Pancreas (tissue), 10 donors: ENCODE data around the gene CPNE2. TPM values are rescaled to one million over a fixed set of nuclear protein-coding genes. Genes with fewer than 3 reads are reported as not detected.

Source experiments
- ATAC-seq, 4 donors: fragments of 200-7000 bp; cut with Tn5 transposase; one replicate each; pipeline versions ENCODE4 v1.8.0 to v1.9.1; 2020; ENCODE audit warnings: mild to moderate bottlenecking in 4 of 4, moderate library complexity in 4 of 4
- DNase-seq, 6 donors: peaks; one replicate each; pipeline ENCODE4 v3.0.0-alpha.2; 2020
- FAIRE-seq: peaks from 2 replicates; lab custom pipeline; 2012; peaks lifted over from hg19 to GRCh38; lab: Jason Lieb, UNC
- H3K27ac ChIP-seq, 4 donors: fragments of 200-600 bp; sonication (generic); 1 replicate in 3 of 4; 2 replicates in 1 of 4; pipeline versions ENCODE4 v1.5.0 to v1.8.0; 2020
- H3K27me3 ChIP-seq, 4 donors: fragments of 200-600 bp; one replicate each; pipeline ENCODE4 v1.8.0; 2021
- H3K36me3 ChIP-seq, 3 donors: fragments of 200-600 bp; sonication (generic) in 1 of 3; one replicate each; pipeline versions ENCODE4 v1.5.0 to v1.8.0; 2020 to 2021
- H3K4me1 ChIP-seq, 3 donors: fragments of 200-600 bp; one replicate each; pipeline ENCODE4 v1.8.0; 2021
- H3K4me3 ChIP-seq, 4 donors: fragments of 200-600 bp; sonication (generic) in 2 of 4; one replicate each; pipeline versions ENCODE4 v1.5.0 to v1.8.0; 2020 to 2021
- H3K9me3 ChIP-seq, 4 donors: fragments of 200-600 bp; one replicate each; pipeline ENCODE4 v1.8.0; 2021
- CTCF ChIP-seq, 4 donors: fragments of 200-600 bp; sonication (generic) in 3 of 4; IDR thresholded peaks; one replicate each; pipeline versions ENCODE4 v1.5.0 to v1.8.0; 2021; ENCODE audit warnings: antibody characterized with exemption in 4 of 4
- WGBS, 2 donors: extraction: QIAGEN DNeasy Blood & Tissue Kit; methylation state at CpG; one replicate each; pipeline ENCODE4 v1.1.7; 2013; 5-methylcytosine and 5-hydroxymethylcytosine counted together
- intact Hi-C, 3 donors: fragments of 100-400 bp; cut with DNase I; formaldehyde crosslinking; loops; one replicate each; pipeline versions ENCODE4 v1.11.1 to v1.14.2; 2022
- polyA plus RNA-seq, 2 donors: library from polyadenylated mRNA; stranded (reverse); fragments of 200-250 nt; gene quantifications; one replicate each; pipeline ENCODE4 v1.2.3, GENCODE V29; 2013
- total RNA-seq, 6 donors: library from RNA; stranded (reverse); fragmentation: NEBNext Ultra II Directional in 4 of 6; extraction: Animal tissue kit (Norgen Biotek cat#: 25700) in 4 of 6; gene quantifications; one replicate each; pipeline versions ENCODE4 v1.2.1 to v1.2.4, GENCODE V29; 2021 to 2023
- donor health status: healthy with polysubstance abuse.
- donor health status: DM: no; HTN: no; CAD: no; lungs with moderate emphysema.
- donor health status: DM: no; HTN: no; CAD: no.
- donor health status: control.
- donor health status: control.
- donor health status: Bipolar disorder and iron deficiency.
- donor health status: DM: yes; HTN: yes; CAD: no.
- donor health status: DM: no; HTN: no; CAD: no.
- donor health status: DM: no; HTN: no; CAD: no.
- donor health status: DM: yes; HTN: yes; CAD: no.

CPNE2 gene
- total and polyA plus RNA-seq, 8 donors, result 3.2 to 17.1 (median 5.6) TPM

- ATAC-seq (no peak), DNase-seq (no peak), FAIRE-seq (no peak)
- H3K4me1 ChIP-seq, result no peaks in the 10 kb centered on the region
- no peaks in the 10 kb centered on the region for H3K9me3 ChIP-seq
- H3K36me3 ChIP-seq, result no peaks in the 10 kb centered on the region
- intact Hi-C loops, result no loop called here
- 41 to 71% methylated on average over 2 of the region's 2 CpGs for WGBS, 2 donors
- H3K4me3 ChIP-seq, result no peak overlapping the region
- no peak overlapping the region for H3K27ac ChIP-seq
- no peaks in the 10 kb centered on the region for H3K27me3 ChIP-seq
- TF ChIP-seq CTCF (IDR thresholded peaks at IDR 0.05), result no peak
These were observed 44.3 kb upstream of the CPNE2 start for GRCh38 chr16:57048095-57048494.

GRCh38 chr16:57049678-57050077, 42.7 kb upstream of the CPNE2 start:
- intact Hi-C loops, result no loop called here

DNA sequence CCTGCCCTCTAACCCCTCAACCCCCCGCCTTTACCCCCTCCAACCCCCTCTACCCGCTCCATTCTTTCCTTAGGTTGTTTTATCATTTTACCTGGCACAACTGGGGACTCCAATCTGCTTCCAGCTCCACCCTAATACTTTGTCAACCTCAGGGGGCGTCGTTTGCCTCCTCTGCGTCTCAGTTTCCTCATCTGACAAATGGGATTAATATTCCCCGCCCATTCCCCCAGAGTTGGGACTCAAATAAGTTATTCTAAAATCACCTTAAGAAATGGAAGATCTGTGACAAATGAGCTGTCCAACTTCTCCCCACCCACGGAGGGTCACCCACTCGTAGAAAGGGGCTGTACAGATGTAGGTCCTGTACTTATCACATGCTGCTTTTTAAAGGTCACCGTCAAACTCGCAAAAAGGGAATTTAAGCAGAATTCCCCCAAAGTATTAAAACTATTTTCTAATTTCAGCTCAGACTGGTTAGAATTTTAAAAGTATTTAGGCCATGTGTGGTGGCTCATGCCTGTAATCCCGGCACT, 40.6 kb upstream of the CPNE2 start:
- Histone ChIP-seq H3K9me3 (no peaks in the 10 kb centered on the region), H3K36me3 (no peaks in the 10 kb centered on the region), H3K4me1 (no peaks in the 10 kb centered on the region), H3K27ac (no peak overlapping the region), H3K27me3 (no peaks in the 10 kb centered on the region), H3K4me3 (no peak overlapping the region)
- intact Hi-C loops, result no loop called here
- DNase-seq (no peak), FAIRE-seq (no peak), ATAC-seq (no peak)
- no peak for TF ChIP-seq CTCF (IDR thresholded peaks at IDR 0.05)
- 87 to 93% methylated on average over 11 of the region's 11 CpGs for WGBS, 2 donors

More at GRCh38 chr16:57049678-57050077, 42.7 kb upstream of the CPNE2 start:
- no peaks in the 10 kb centered on the region for H3K4me1 ChIP-seq
- no peak for TF ChIP-seq CTCF (IDR thresholded peaks at IDR 0.05)
- no peak overlapping the region for H3K4me3 ChIP-seq
- DNase-seq, result no peak
- no peaks in the 10 kb centered on the region for H3K36me3 ChIP-seq
- ATAC-seq, result no peak
- 75 to 82% methylated on average over 4 of the region's 4 CpGs for WGBS, 2 donors
- H3K9me3 ChIP-seq, result no peaks in the 10 kb centered on the region
- H3K27me3 ChIP-seq, result no peaks in the 10 kb centered on the region
- FAIRE-seq, result no peak
- H3K27ac ChIP-seq, result no peak overlapping the region

DNA sequence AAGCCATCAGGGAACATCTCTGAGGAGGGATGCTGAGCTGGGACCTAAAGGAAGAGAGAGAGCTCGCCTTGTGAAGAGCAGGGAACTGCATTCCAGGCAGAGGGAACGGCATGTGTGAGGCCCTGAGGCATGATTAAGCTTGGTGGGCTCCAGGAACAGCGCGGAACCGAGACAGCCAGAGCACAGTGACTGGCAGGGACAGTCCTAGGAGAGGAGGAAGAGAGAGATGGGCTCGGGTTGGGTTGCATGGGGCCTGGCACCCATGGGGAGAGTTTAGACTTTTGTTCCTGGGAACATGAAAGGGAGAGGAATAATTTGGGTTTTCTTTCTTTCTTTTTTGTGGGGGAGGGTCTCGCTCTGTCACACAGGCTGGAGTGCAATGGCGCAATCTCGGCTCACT, 39.2 kb upstream of the CPNE2 start:
- no peaks in the 10 kb centered on the region for H3K4me1 ChIP-seq
- DNase-seq (no peak), ATAC-seq (no peak), FAIRE-seq (no peak)
- no peaks in the 10 kb centered on the region for H3K36me3 ChIP-seq
- no peak for TF ChIP-seq CTCF (IDR thresholded peaks at IDR 0.05)
- H3K9me3 ChIP-seq, result no peaks in the 10 kb centered on the region
- H3K27me3 ChIP-seq, result no peaks in the 10 kb centered on the region
- WGBS, 2 donors, result 84 to 86% methylated on average over 9 of the region's 9 CpGs
- H3K27ac ChIP-seq, result no peak overlapping the region
- H3K4me3 ChIP-seq, result no peak overlapping the region
- intact Hi-C loops, result no loop called here

- no peak for TF ChIP-seq CTCF (IDR thresholded peaks at IDR 0.05)
- intact Hi-C loops, result no loop called here
- WGBS, 2 donors, result 68 to 74% methylated on average over 5 of the region's 5 CpGs
- Histone ChIP-seq H3K27me3 (no peaks in the 10 kb centered on the region), H3K4me3 (no peak overlapping the region), H3K36me3 (no peaks in the 10 kb centered on the region), H3K9me3 (no peaks in the 10 kb centered on the region), H3K27ac (no peak overlapping the region), H3K4me1 (no peaks in the 10 kb centered on the region)
- no peak for FAIRE-seq
- no peak for DNase-seq
- no peak for ATAC-seq
These were observed 38.0 kb upstream of the CPNE2 start for GRCh38 chr16:57054338-57054737.
